GM10248 (cell line): Measurements from ENCODE around the gene MRPS11.
"Not testable (repeated sequence)": the region's sequence is repeated elsewhere in the genome, so short reads cannot be mapped to it uniquely, and the experiment has no call there.

ENCODE experiments used
- CTCF ChIA-PET: fragments of 300-600 bp; sonication (Branson Sonifier 250); formaldehyde crosslinking; extraction: SDS; loops from one replicate; lab custom pipeline; 2021; ENCODE audit warnings: antibody characterized with exemption; lab: Yijun Ruan, JAX
- POLR2A ChIA-PET: fragments of 350-650 bp; sonication (Branson Sonifier 250); formaldehyde crosslinking; extraction: SDS; loops from one replicate; lab custom pipeline; 2020; ENCODE audit warnings: antibody characterized with exemption; lab: Yijun Ruan, JAX
- DNase-seq: peaks from one replicate; pipeline ENCODE4 v3.0.0; 2012; ENCODE audit errors: extremely low spot score
- CTCF ChIP-seq: IDR thresholded peaks from 2 replicates; pipeline ENCODE4 v1.5.1; 2012; ENCODE audit warnings: mild to moderate bottlenecking, low read depth; ENCODE audit errors: extremely low read depth, missing control alignments, control extremely low read depth

Gene MRPS11

GRCh38 chr15:88467935-88468528, 524 bp downstream of the MRPS11 start:
- ChIA-PET POLR2A (interaction anchor here (1.0 to 1.9 kb wide), 2 partner anchors 157 to 171 kb away, joined by 6 read pairs; partner anchors contain the start of gene ISG20), CTCF (interaction anchor here (0.6 to 10.1 kb wide), 7 partner anchors 10 to 199 kb away, joined by 3 to 95 read pairs (median 3); no protein-coding TSS in a partner anchor)

GRCh38 chr15:88468721-88469120, 1.2 kb downstream of the MRPS11 start:
- CTCF ChIA-PET = interaction anchor here (1.3 to 10.1 kb wide), 4 partner anchors 9 to 196 kb away, joined by 3 to 95 read pairs (median 4); partner anchors contain the start of gene ISG20
- POLR2A ChIA-PET = interaction anchor here (1.9 kb wide), 1 partner anchor 156 kb away, joined by 6 read pairs; no protein-coding TSS in a partner anchor
- DNase-seq = not testable (repeated sequence)

More at GRCh38 chr15:88467935-88468528, 524 bp downstream of the MRPS11 start:
- no peak for DNase-seq
- TF ChIP-seq CTCF = peak; percentile 38

DNA sequence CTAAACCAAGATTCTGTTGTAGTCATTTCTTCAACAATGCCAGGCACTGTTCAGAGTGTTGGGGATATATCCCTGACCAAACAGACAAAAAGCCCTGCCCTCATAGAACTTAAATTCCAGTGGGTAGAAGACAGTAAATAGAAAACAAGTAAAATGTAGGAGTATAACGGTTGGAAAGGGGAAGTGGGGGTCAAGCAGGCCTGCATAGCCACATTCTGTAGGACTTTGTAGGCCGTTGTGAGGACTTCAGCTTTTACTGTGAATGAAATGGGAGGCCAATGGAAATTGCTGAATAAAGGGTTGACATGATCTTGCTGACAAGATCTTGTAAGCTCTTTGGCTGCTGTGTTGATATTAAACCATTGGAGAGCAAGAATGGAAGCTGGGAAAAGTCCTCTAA, 1.8 kb downstream of the MRPS11 start:
- CTCF ChIA-PET = interaction anchor here (1.3 to 10.1 kb wide), 4 partner anchors 8 to 195 kb away, joined by 3 to 95 read pairs (median 4); partner anchors contain the start of gene ISG20
- DNase-seq = no peak
- TF ChIP-seq CTCF = no peak
- POLR2A ChIA-PET = no interaction called here

GRCh38 chr15:88470625-88471372, 3.3 kb downstream of the MRPS11 start:
- CTCF ChIA-PET = interaction anchor here (1.1 to 10.1 kb wide), 6 partner anchors 10 to 186 kb away, joined by 3 to 95 read pairs (median 6); partner anchors contain the start of gene ISG20
- POLR2A ChIA-PET = no interaction called here
- TF ChIP-seq CTCF = no peak
- DNase-seq = no peak

DNA sequence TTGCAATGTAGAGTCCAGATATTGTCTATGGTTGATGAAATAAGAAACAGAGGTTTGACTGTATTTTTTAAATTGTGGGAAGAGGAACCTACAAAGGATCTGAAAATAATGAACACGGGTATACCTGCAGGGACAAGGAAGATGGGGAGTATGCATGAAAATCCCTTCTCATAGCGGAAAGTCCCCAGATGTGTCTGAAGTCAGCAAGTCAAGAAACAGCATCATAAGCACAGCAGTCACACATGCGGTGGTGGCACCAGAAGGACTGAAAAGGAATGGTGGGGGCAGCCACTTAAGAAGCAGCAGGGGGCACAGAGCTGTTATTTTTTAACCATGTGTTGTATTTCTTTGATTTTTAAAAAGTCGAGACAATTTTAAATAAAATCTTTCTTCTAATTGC, 4.7 kb downstream of the MRPS11 start:
- peak; percentile 35 for DNase-seq
- ChIA-PET POLR2A (no interaction called here), CTCF (interaction anchor here (0.7 to 10.1 kb wide), 5 partner anchors 10 to 166 kb away, joined by 3 to 95 read pairs (median 3); partner anchors contain the start of gene ISG20)
- no peak for TF ChIP-seq CTCF

DNA sequence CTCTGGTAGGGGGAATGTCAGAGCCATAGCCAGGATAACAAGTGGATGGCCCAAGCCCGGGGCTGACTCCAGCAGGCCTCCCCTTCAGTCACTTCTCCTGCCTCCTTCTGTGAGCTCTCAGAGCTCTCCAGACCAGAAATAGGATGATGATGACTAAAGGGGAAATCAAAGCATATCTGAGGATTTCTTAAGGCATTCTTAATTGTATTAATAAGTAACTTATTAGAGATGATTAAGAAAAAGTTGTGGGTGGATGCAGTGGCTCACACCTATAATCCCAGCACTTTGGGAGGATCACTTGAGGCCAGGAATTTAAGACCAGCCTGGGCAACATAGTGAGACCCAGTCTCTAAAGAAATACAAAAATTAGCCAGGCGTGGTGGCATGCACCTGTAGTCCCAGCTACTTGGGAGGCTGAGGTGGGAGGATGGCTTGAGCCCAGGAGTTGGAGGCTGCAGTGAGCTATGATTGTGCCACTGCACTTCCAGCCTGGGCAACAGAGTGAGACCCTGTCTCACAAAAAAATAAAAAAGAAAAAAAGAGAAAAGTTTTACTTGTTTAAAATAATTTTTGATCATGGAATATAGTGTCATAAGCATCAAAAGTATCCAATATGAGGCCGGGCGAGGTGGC, 6.3 kb downstream of the MRPS11 start:
- POLR2A ChIA-PET = not testable (repeated sequence)

GRCh38 chr15:88476635-88477060, 9.1 kb downstream of the MRPS11 start:
- ChIA-PET CTCF (interaction anchor here (0.7 to 2.7 kb wide), 12 partner anchors 7 to 232 kb away, joined by 3 to 19 read pairs (median 5); partner anchors contain the start of genes ISG20, MRPL46 and MRPS11), POLR2A (no interaction called here)
- peak; percentile 50 for DNase-seq
- TF ChIP-seq CTCF = peak; percentile 53

More for the DNA sequence above, 6.3 kb downstream of the MRPS11 start:
- not testable (repeated sequence) for DNase-seq
- CTCF ChIA-PET = interaction anchor here (1.4 to 1.7 kb wide), 2 partner anchors 10 to 152 kb away, joined by 3 to 6 read pairs; no protein-coding TSS in a partner anchor
